SK-N-SH (cell line): ENCODE measurements around the gene SOCS3. TPM values are rescaled to one million over a fixed set of nuclear protein-coding genes. Genes with fewer than 3 reads are reported as not detected.

Experiments
- CTCF ChIA-PET: fragments of 300-600, 350-600 bp; formaldehyde crosslinking; extraction: SDS; loops from one replicate; lab custom pipeline; 2021; lab: Yijun Ruan, JAX
- POLR2A ChIA-PET: fragments of 350-600 bp; sonication (Branson Sonifier 250); formaldehyde crosslinking; extraction: SDS; loops from one replicate; lab custom pipeline; 2020; ENCODE audit warnings: antibody characterized with exemption, inconsistent platforms; lab: Yijun Ruan, JAX
- DNase-seq: peaks from one replicate; pipeline ENCODE4 v3.0.0; 2012
- H2AFZ ChIP-seq: fragments of 200-600 bp; sonication (generic); 2 replicates; pipeline ENCODE4 v1.8.1; 2016; ENCODE audit warnings: antibody characterized with exemption, mild to moderate bottlenecking, low read depth
- H3F3A ChIP-seq: fragments of 200-600 bp; sonication (generic); replicated peaks from 2 replicates; pipeline ENCODE3; 2016; ENCODE audit warnings: antibody characterized with exemption, mild to moderate bottlenecking; ENCODE audit not compliant: insufficient read depth
- H3K27ac ChIP-seq, 2 experiments: fragments of 200-500 bp in 1 of 2; fragments of 200-600 bp in 1 of 2; sonication (Bioruptor generic) in 1 of 2; sonication (generic), shearing (Covaris generic) in 1 of 2; 2 replicates each; pipeline versions ENCODE4 v1.5.1 to v1.6.1; 2014 to 2016; ENCODE audit warnings: low read depth in 2 of 2, inconsistent platforms in 1 of 2, low read length in 1 of 2, mild to moderate bottlenecking in 1 of 2, mixed read lengths in 1 of 2
- H3K27me3 ChIP-seq: fragments of 200-600 bp; sonication (generic), shearing (Covaris generic); 2 replicates; pipeline ENCODE4 v1.6.1; 2016; ENCODE audit warnings: mixed run types; ENCODE audit not compliant: insufficient read depth
- H3K36me3 ChIP-seq, 2 experiments: fragments of 200-500 bp in 1 of 2; fragments of 200-600 bp in 1 of 2; sonication (Bioruptor generic) in 1 of 2; sonication (generic) in 1 of 2; replicated peaks in 1 of 2; 2 replicates each; pipeline versions ENCODE3 to v1.5.1; 2014 to 2016; ENCODE audit warnings: low read length in 1 of 2, mild to moderate bottlenecking in 1 of 2; ENCODE audit not compliant: insufficient read depth in 2 of 2, control insufficient read depth in 1 of 2
- H3K4me1 ChIP-seq, 2 experiments: fragments of 200-500 bp in 1 of 2; fragments of 200-600 bp in 1 of 2; sonication (Bioruptor generic) in 1 of 2; sonication (generic), shearing (Covaris generic) in 1 of 2; 2 replicates each; pipeline versions ENCODE4 v1.5.1 to v1.6.1; 2014 to 2016; ENCODE audit warnings: low read depth in 1 of 2, low read length in 1 of 2, mixed run types in 1 of 2; ENCODE audit not compliant: insufficient read depth in 2 of 2, control insufficient read depth in 1 of 2
- H3K4me2 ChIP-seq: fragments of 200-600 bp; sonication (generic), shearing (Covaris generic); 2 replicates; pipeline ENCODE4 v1.6.1; 2017; ENCODE audit warnings: mixed run types
- H3K4me3 ChIP-seq, 2 experiments: fragments of 200-500 bp in 1 of 2; fragments of 200-600 bp in 1 of 2; sonication (Bioruptor generic) in 1 of 2; sonication (generic), shearing (Covaris generic) in 1 of 2; 2 replicates each; pipeline versions ENCODE4 v1.5.1 to v1.8.1; 2014 to 2016; ENCODE audit warnings: low read depth in 2 of 2, inconsistent platforms in 1 of 2, low read length in 1 of 2, mild to moderate bottlenecking in 1 of 2, mixed read lengths in 1 of 2, moderate library complexity in 1 of 2
- H3K79me2 ChIP-seq: fragments of 200-600 bp; sonication (generic); 2 replicates; pipeline ENCODE4 v1.8.1; 2017; ENCODE audit warnings: mild to moderate bottlenecking; ENCODE audit not compliant: insufficient read depth
- H3K9ac ChIP-seq: fragments of 200-600 bp; sonication (generic); 2 replicates; pipeline ENCODE4 v1.6.1; 2017; ENCODE audit warnings: mixed run types
- H3K9me2 ChIP-seq: fragments of 200-600 bp; sonication (generic); 2 replicates; pipeline ENCODE4 v1.6.1; 2017; ENCODE audit warnings: mixed run types
- H3K9me3 ChIP-seq: fragments of 200-600 bp; sonication (generic); 2 replicates; pipeline ENCODE4 v1.6.1; 2017; ENCODE audit warnings: mixed run types, mild to moderate bottlenecking, moderate library complexity
- H4K20me1 ChIP-seq: fragments of 200-600 bp; sonication (generic); 2 replicates; pipeline ENCODE4 v1.6.1; 2017; ENCODE audit warnings: mild to moderate bottlenecking, mixed run types; ENCODE audit not compliant: insufficient read depth
- CHD2 ChIP-seq: fragments of 150-350 bp; IDR thresholded peaks from 2 replicates; pipeline ENCODE4 v1.6.1; 2018; ENCODE audit warnings: low read length; ENCODE audit not compliant: partially characterized antibody
- FOSL2 ChIP-seq: IDR thresholded peaks from 2 replicates; pipeline ENCODE4 v1.4.0; 2012; ENCODE audit warnings: low read depth, mild to moderate bottlenecking, moderate library complexity, borderline replicate concordance
- GATA2 ChIP-seq: sonication (generic); formaldehyde crosslinking; IDR thresholded peaks from 2 replicates; pipeline ENCODE4 v1.5.0; 2020; ENCODE audit warnings: mild to moderate bottlenecking, missing genetic modification reagents
- MAX ChIP-seq: IDR thresholded peaks from 2 replicates; pipeline ENCODE4 v1.4.0; 2012; ENCODE audit warnings: low read depth
- MXI1 ChIP-seq: IDR thresholded peaks from 2 replicates; pipeline ENCODE4 v1.6.1; 2012; ENCODE audit warnings: mild to moderate bottlenecking, low read depth, low read length, improper control_type of control experiment
- RCOR1 ChIP-seq: fragments of 150-350 bp; IDR thresholded peaks from 2 replicates; pipeline ENCODE4 v1.6.1; 2017; ENCODE audit warnings: antibody characterized with exemption, low read length
- REST ChIP-seq: IDR thresholded peaks from 2 replicates; pipeline ENCODE4 v1.6.1; 2012; ENCODE audit warnings: mild to moderate bottlenecking, low read depth, low read length, moderate library complexity
- SIN3A ChIP-seq: IDR thresholded peaks from 2 replicates; pipeline ENCODE4 v1.6.1; 2012; ENCODE audit warnings: low read depth, mild to moderate bottlenecking, low read length, moderate library complexity, borderline replicate concordance
- SMC3 ChIP-seq: IDR thresholded peaks from 2 replicates; pipeline ENCODE4 v1.6.1; 2012; ENCODE audit warnings: low read depth, low read length, improper control_type of control experiment
- TCF12 ChIP-seq: IDR thresholded peaks from 2 replicates; pipeline ENCODE4 v1.4.0; 2012
- YY1 ChIP-seq: IDR thresholded peaks from 2 replicates; pipeline ENCODE4 v1.4.0; 2012; ENCODE audit warnings: low read depth, mild to moderate bottlenecking
- WGBS: methylation state at CpG from one replicate; pipeline ENCODE4 v1.1.6; 2017; ENCODE audit warnings: low lambda C conversion rate; 5-methylcytosine and 5-hydroxymethylcytosine counted together
- polyA plus RNA-seq, 3 experiments: library from polyadenylated mRNA; depleted of rRNA; stranded (reverse); fragments of >200 nt; gene quantifications; 2 replicates each; pipeline ENCODE4 v1.2.3, GENCODE V29; 2012
- TF ChIP-seq, protein P1 (sequence below): IDR thresholded peaks from 2 replicates; pipeline ENCODE4; 2012
- TF ChIP-seq, protein P2 (sequence below): fragments of 150-350 bp; IDR thresholded peaks from 2 replicates; pipeline ENCODE4 v1.6.1; 2017; ENCODE audit warnings: antibody characterized with exemption, low read length, low read depth, borderline replicate concordance

Gene SOCS3
- polyA plus RNA-seq, 1 of the 3 experiments (the other 2 are of a cell fraction) = 24.9 TPM

GRCh38 chr17:78324391-78325075 is 35.3 kb downstream of the SOCS3 start:
- peak; percentile 89 for DNase-seq
- Histone ChIP-seq H3K27ac (peak overlapping the region; percentile 62 to 92), H3F3A (peaks cover 26% of the 10 kb centered on the region), H3K4me3 (no peak overlapping the region), H3K36me3 (no peaks in the 10 kb centered on the region), H3K27me3 (no peaks in the 10 kb centered on the region), H2AFZ (peak overlapping the region; percentile 36; the same call in 1 of the 2 replicates), H3K9ac (peak overlapping the region; percentile 38), H3K9me2 (no peaks in the 10 kb centered on the region), H3K79me2 (no peaks in the 10 kb centered on the region), H4K20me1 (no peaks in the 10 kb centered on the region), H3K4me2 (peak overlapping the region; percentile 60; the same call in 1 of the 2 replicates), H3K9me3 (no peaks in the 10 kb centered on the region), H3K4me1 (peaks cover 32 to 33% of the 10 kb centered on the region in 2 experiments; a peak in 3 of 4 replicates)
- 33% methylated on average over 18 of the region's 18 CpGs for WGBS
- ChIA-PET CTCF (interaction anchor here (0.7 to 2.8 kb wide), 10 partner anchors 9 to 209 kb away, joined by 3 to 15 read pairs (median 6); no protein-coding TSS in a partner anchor), POLR2A (interaction anchor here (1.7 kb wide), 1 partner anchor 70 kb away, joined by 3 read pairs; no protein-coding TSS in a partner anchor)
- TF ChIP-seq REST = no peak
- TF ChIP-seq MAX = 0 out of 2 replicates have a peak, but pooled peaks have one; percentile 35
- TF ChIP-seq YY1 = peak; percentile 45; the same call in 1 of the 2 replicates
- TF ChIP-seq FOSL2 = no peak
- peak; percentile 10 for TF ChIP-seq CHD2
- no peak for TF ChIP-seq SMC3
- TF ChIP-seq RCOR1 = peak; percentile 70
- TF ChIP-seq TCF12 = peak; percentile 32
- TF ChIP-seq, protein P1, sequence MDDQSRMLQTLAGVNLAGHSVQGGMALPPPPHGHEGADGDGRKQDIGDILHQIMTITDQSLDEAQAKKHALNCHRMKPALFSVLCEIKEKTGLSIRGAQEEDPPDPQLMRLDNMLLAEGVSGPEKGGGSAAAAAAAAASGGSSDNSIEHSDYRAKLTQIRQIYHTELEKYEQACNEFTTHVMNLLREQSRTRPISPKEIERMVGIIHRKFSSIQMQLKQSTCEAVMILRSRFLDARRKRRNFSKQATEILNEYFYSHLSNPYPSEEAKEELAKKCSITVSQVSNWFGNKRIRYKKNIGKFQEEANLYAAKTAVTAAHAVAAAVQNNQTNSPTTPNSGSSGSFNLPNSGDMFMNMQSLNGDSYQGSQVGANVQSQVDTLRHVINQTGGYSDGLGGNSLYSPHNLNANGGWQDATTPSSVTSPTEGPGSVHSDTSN = peak; percentile 35
- TF ChIP-seq SIN3A = no peak
- TF ChIP-seq, protein P2, sequence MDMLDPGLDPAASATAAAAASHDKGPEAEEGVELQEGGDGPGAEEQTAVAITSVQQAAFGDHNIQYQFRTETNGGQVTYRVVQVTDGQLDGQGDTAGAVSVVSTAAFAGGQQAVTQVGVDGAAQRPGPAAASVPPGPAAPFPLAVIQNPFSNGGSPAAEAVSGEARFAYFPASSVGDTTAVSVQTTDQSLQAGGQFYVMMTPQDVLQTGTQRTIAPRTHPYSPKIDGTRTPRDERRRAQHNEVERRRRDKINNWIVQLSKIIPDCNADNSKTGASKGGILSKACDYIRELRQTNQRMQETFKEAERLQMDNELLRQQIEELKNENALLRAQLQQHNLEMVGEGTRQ = no peak
- TF ChIP-seq MXI1 = peak; percentile 79; the same call in 1 of the 2 replicates
- peak; percentile 68 for TF ChIP-seq GATA2 (CRISPR knock-in tag)
